ENCODE results near the gene OGT.
"Not testable (repeated sequence)": the region's sequence is repeated elsewhere in the genome, so short reads cannot be mapped to it uniquely, and the experiment has no call there.

- TF ChIP-seq, protein P1, sequence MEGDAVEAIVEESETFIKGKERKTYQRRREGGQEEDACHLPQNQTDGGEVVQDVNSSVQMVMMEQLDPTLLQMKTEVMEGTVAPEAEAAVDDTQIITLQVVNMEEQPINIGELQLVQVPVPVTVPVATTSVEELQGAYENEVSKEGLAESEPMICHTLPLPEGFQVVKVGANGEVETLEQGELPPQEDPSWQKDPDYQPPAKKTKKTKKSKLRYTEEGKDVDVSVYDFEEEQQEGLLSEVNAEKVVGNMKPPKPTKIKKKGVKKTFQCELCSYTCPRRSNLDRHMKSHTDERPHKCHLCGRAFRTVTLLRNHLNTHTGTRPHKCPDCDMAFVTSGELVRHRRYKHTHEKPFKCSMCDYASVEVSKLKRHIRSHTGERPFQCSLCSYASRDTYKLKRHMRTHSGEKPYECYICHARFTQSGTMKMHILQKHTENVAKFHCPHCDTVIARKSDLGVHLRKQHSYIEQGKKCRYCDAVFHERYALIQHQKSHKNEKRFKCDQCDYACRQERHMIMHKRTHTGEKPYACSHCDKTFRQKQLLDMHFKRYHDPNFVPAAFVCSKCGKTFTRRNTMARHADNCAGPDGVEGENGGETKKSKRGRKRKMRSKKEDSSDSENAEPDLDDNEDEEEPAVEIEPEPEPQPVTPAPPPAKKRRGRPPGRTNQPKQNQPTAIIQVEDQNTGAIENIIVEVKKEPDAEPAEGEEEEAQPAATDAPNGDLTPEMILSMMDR (IDR thresholded peaks at IDR 0.05), result not testable (repeated sequence)
- TF ChIP-seq POLR2A (IDR thresholded peaks at IDR 0.05), result not testable (repeated sequence)
These were observed 19.2 kb upstream of the OGT start for GRCh38 chrX:71513731-71514130.

Data from gastroesophageal sphincter (tissue), 3 donors.